Upper lobe of right lung (tissue), 1 donor: ENCODE results near the gene OR2F1. TPM values are rescaled to one million over a fixed set of nuclear protein-coding genes. Genes with fewer than 3 reads are reported as not detected.

Source experiments
- ATAC-seq: fragments of 200-7000 bp; cut with Tn5 transposase; one replicate; pipeline ENCODE4 v1.9.1; 2020; ENCODE audit warnings: mild to moderate bottlenecking, moderate library complexity
- DNase-seq: peaks from one replicate; pipeline ENCODE4 v3.0.0-alpha.2; 2020
- H3K27ac ChIP-seq: fragments of 200-600 bp; one replicate; pipeline ENCODE4 v1.8.0; 2022
- H3K27me3 ChIP-seq: fragments of 200-600 bp; one replicate; pipeline ENCODE4 v1.8.0; 2022; ENCODE audit warnings: mild to moderate bottlenecking
- H3K36me3 ChIP-seq: fragments of 200-600 bp; one replicate; pipeline ENCODE4 v1.8.0; 2022
- H3K4me1 ChIP-seq: fragments of 200-600 bp; one replicate; pipeline ENCODE4 v1.8.0; 2022
- H3K4me3 ChIP-seq: fragments of 200-600 bp; one replicate; pipeline ENCODE4 v1.8.0; 2022; ENCODE audit warnings: mild to moderate bottlenecking
- H3K9me3 ChIP-seq: fragments of 200-600 bp; one replicate; pipeline ENCODE4 v1.8.0; 2022
- CTCF ChIP-seq: fragments of 200-600 bp; IDR thresholded peaks from one replicate; pipeline ENCODE4 v1.8.0; 2022; ENCODE audit warnings: antibody characterized with exemption
- intact Hi-C: fragments of 100-400 bp; cut with DNase I; formaldehyde crosslinking; loops from one replicate; pipeline ENCODE4 v1.11.0; 2022
- long read RNA-seq: library from polyadenylated mRNA; unstranded; transcript quantifications from one replicate; pipeline ENCODE4 v2.0.0, GENCODE V29; 2021
- total RNA-seq: library from RNA; stranded (reverse); fragmentation: NEBNext Ultra II Directional; extraction: Animal tissue kit (Norgen Biotek cat#: 25700); gene quantifications from one replicate; pipeline ENCODE4 v1.2.1, GENCODE V29; 2021
- donor health status: DM: no; HTN: yes; CAD: no; lungs with severe emphysema.

OR2F1 gene
- total RNA-seq: not detected
- long read RNA-seq: 0 reads

- ATAC-seq (no peak), DNase-seq (no peak)
- no peak for TF ChIP-seq CTCF
- Histone ChIP-seq H3K36me3 (no peaks in the 10 kb centered on the region), H3K27me3 (no peaks in the 10 kb centered on the region), H3K4me1 (no peaks in the 10 kb centered on the region), H3K4me3 (no peak within 1 kb of the TSS), H3K9me3 (no peaks in the 10 kb centered on the region), H3K27ac (no peak within 1 kb of the TSS)
- intact Hi-C loops: no loop called here
These were observed at the start of gene OR2F1 for GRCh38 chr7:143954544-143954943. TSS of gene OR2F1 (plus strand) at chr7:143954844. CDS start at chr7:143959971, 5,127 bp downstream.

GRCh38 chr7:143905509-143905908 lies 49.1 kb upstream of the OR2F1 start:
- no peaks in the 10 kb centered on the region for H3K27me3 ChIP-seq
- no peak for DNase-seq
- no peaks in the 10 kb centered on the region for H3K36me3 ChIP-seq
- no peaks in the 10 kb centered on the region for H3K9me3 ChIP-seq
- no peak for TF ChIP-seq CTCF
- peaks cover under 1% of the 10 kb centered on the region for H3K4me1 ChIP-seq
- H3K4me3 ChIP-seq: no peak overlapping the region
- intact Hi-C loops: no loop called here
- no peak overlapping the region for H3K27ac ChIP-seq
- ATAC-seq: no peak

GRCh38 chr7:143906151-143906550 lies 48.5 kb upstream of the OR2F1 start:
- no peak for DNase-seq
- no peaks in the 10 kb centered on the region for H3K4me1 ChIP-seq
- H3K36me3 ChIP-seq: no peaks in the 10 kb centered on the region
- no peaks in the 10 kb centered on the region for H3K9me3 ChIP-seq
- H3K27ac ChIP-seq: no peak overlapping the region
- H3K27me3 ChIP-seq: no peaks in the 10 kb centered on the region
- ATAC-seq: no peak
- H3K4me3 ChIP-seq: no peak overlapping the region
- no peak for TF ChIP-seq CTCF
- intact Hi-C loops: no loop called here

- DNase-seq: no peak
- intact Hi-C loops: no loop called here
- Histone ChIP-seq H3K27me3 (no peaks in the 10 kb centered on the region), H3K9me3 (no peaks in the 10 kb centered on the region), H3K27ac (no peak overlapping the region), H3K4me1 (no peaks in the 10 kb centered on the region), H3K4me3 (no peak overlapping the region), H3K36me3 (no peaks in the 10 kb centered on the region)
- no peak for ATAC-seq
- no peak for TF ChIP-seq CTCF
These were observed 47.7 kb upstream of the OR2F1 start for GRCh38 chr7:143906895-143907294.

- Histone ChIP-seq H3K4me1 (no peaks in the 10 kb centered on the region), H3K36me3 (no peaks in the 10 kb centered on the region), H3K27ac (no peak overlapping the region), H3K27me3 (no peaks in the 10 kb centered on the region), H3K4me3 (no peak overlapping the region), H3K9me3 (no peaks in the 10 kb centered on the region)
- TF ChIP-seq CTCF: no peak
- DNase-seq: no peak
- intact Hi-C loops: no loop called here
- ATAC-seq: no peak
These were observed 46.5 kb upstream of the OR2F1 start for GRCh38 chr7:143908120-143908519.

GRCh38 chr7:143909863-143910262 lies 44.8 kb upstream of the OR2F1 start:
- Histone ChIP-seq H3K36me3 (no peaks in the 10 kb centered on the region), H3K27ac (no peak overlapping the region), H3K4me1 (no peaks in the 10 kb centered on the region), H3K4me3 (no peak overlapping the region), H3K27me3 (no peaks in the 10 kb centered on the region), H3K9me3 (no peaks in the 10 kb centered on the region)
- no peak for DNase-seq
- TF ChIP-seq CTCF: no peak
- no peak for ATAC-seq
- intact Hi-C loops: no loop called here
